A549 (cell line): ENCODE measurements around the gene MAGI1. TPM values are rescaled to one million over a fixed set of nuclear protein-coding genes. Genes with fewer than 3 reads are reported as not detected.

Experiments
- ATAC-seq, 2 experiments: fragments of 200-7000 bp in 1 of 2; fragments of >200 bp in 1 of 2; cut with Nextera tagmentation in 1 of 2; cut with Tn5 transposase in 1 of 2; 3 replicates each; pipeline versions ENCODE4 v1.8.0 to v1.9.1; 2018 to 2020; ENCODE audit warnings: mild to moderate bottlenecking in 1 of 2, moderate library complexity in 1 of 2
- CTCF ChIA-PET: fragments of 300-600 bp; sonication (Branson Sonifier 250); formaldehyde crosslinking; extraction: SDS; loops from one replicate; lab custom pipeline; 2021; ENCODE audit warnings: antibody characterized with exemption, inconsistent platforms; lab: Yijun Ruan, JAX
- POLR2A ChIA-PET: fragments of 350-600 bp; formaldehyde crosslinking; extraction: SDS; loops from one replicate; lab custom pipeline; 2021; ENCODE audit warnings: antibody characterized with exemption, inconsistent platforms; lab: Yijun Ruan, JAX
- DNase-seq, 2 experiments: peaks; one replicate each; pipeline versions ENCODE4 v3.0.0 to v3.0.0-alpha.2; 2011 to 2016; ENCODE audit warnings: low read depth in 1 of 2, low spot score in 1 of 2
- FAIRE-seq: peaks from 2 replicates; lab custom pipeline; 2011; peaks lifted over from hg19 to GRCh38; lab: Jason Lieb, UNC
- H3K27ac ChIP-seq, 2 experiments: fragments of >200 bp; sonication (Bioruptor Twin); formaldehyde crosslinking; 3 replicates each; pipeline ENCODE4 v1.5.1; 2016 to 2017
- H3K4me1 ChIP-seq: fragments of >200 bp; sonication (Bioruptor Twin); formaldehyde crosslinking; 3 replicates; pipeline ENCODE4 v1.6.1; 2016
- H3K4me2 ChIP-seq: fragments of >200 bp; sonication (Bioruptor Twin); formaldehyde crosslinking; 3 replicates; pipeline ENCODE4 v1.6.1; 2016
- H3K4me3 ChIP-seq: fragments of >200 bp; sonication (Bioruptor Twin); formaldehyde crosslinking; 3 replicates; pipeline ENCODE4 v1.5.1; 2016
- H3K9me3 ChIP-seq: fragments of >200 bp; sonication (Bioruptor Twin); formaldehyde crosslinking; 3 replicates; pipeline ENCODE4 v1.6.1; 2016
- BHLHE40 ChIP-seq: IDR thresholded peaks from 2 replicates; pipeline ENCODE4 v1.6.1; 2012; ENCODE audit warnings: low read depth, low read length, inconsistent platforms
- CBX8 ChIP-seq: fragments of 200-600 bp; sonication (generic); IDR thresholded peaks from 2 replicates; pipeline ENCODE4 v1.6.1; 2016
- CEBPB ChIP-seq, 2 experiments: fragments of >200 bp in 1 of 2; sonication (Bioruptor Twin) in 1 of 2; formaldehyde crosslinking in 1 of 2; IDR thresholded peaks; 2 replicates each; pipeline ENCODE4 v1.6.1; 2012 to 2016
- EHF ChIP-seq: fragments of 250-450 bp; sonication (Bioruptor Pico); IDR thresholded peaks from 2 replicates; pipeline ENCODE4 v1.5.0; 2020; ENCODE audit warnings: mild to moderate bottlenecking
- EP300 ChIP-seq, 2 experiments: fragments of >200 bp; sonication (Bioruptor Twin); formaldehyde crosslinking; IDR thresholded peaks; 2 replicates in 1 of 2; 3 replicates in 1 of 2; pipeline ENCODE4 v1.6.1; 2016 to 2017
- ESRRA ChIP-seq: fragments of 150-350 bp; IDR thresholded peaks from 2 replicates; pipeline ENCODE4 v1.6.1; 2014; ENCODE audit warnings: mild to moderate bottlenecking, low read length, borderline replicate concordance
- FOSB ChIP-seq: fragments of 250-450 bp; sonication (Bioruptor Pico); IDR thresholded peaks from 2 replicates; pipeline ENCODE4 v1.5.0; 2020; ENCODE audit warnings: mild to moderate bottlenecking, moderate library complexity
- FOSL2 ChIP-seq, 2 experiments: fragments of 450-650 bp in 1 of 2; fragments of >200 bp in 1 of 2; sonication (Bioruptor Twin) in 1 of 2; formaldehyde crosslinking; IDR thresholded peaks; 2 replicates each; pipeline versions ENCODE4 v1.5.0 to v1.6.1; 2016 to 2020; ENCODE audit warnings: mild to moderate bottlenecking in 1 of 2, moderate library complexity in 1 of 2
- FOXS1 ChIP-seq: fragments of 250-450 bp; sonication (Bioruptor Pico); IDR thresholded peaks from 2 replicates; pipeline ENCODE4 v1.5.0; 2020; ENCODE audit warnings: mild to moderate bottlenecking, moderate library complexity
- HDAC2 ChIP-seq: fragments of 200-600 bp; sonication (generic); IDR thresholded peaks from 2 replicates; pipeline ENCODE4 v1.6.1; 2016
- HOXB13 ChIP-seq: fragments of 250-450 bp; sonication (Bioruptor Pico); IDR thresholded peaks from 2 replicates; pipeline ENCODE4 v1.5.0; 2020; ENCODE audit warnings: low read depth, mild to moderate bottlenecking, moderate library complexity
- JUN ChIP-seq, 2 experiments: fragments of >200 bp; sonication (Bioruptor Twin); formaldehyde crosslinking; IDR thresholded peaks; 2 replicates in 1 of 2; 3 replicates in 1 of 2; pipeline ENCODE4 v1.6.1; 2016 to 2017
- JUNB ChIP-seq: fragments of >200 bp; sonication (Bioruptor Twin); formaldehyde crosslinking; IDR thresholded peaks from 2 replicates; pipeline ENCODE4 v1.6.1; 2016
- MAFK ChIP-seq: fragments of 450-650 bp; IDR thresholded peaks from 2 replicates; pipeline ENCODE4 v1.6.1; 2014; ENCODE audit not compliant: partially characterized antibody
- MAZ ChIP-seq: fragments of 150-350 bp; IDR thresholded peaks from 2 replicates; pipeline ENCODE4 v1.6.1; 2014; ENCODE audit warnings: antibody characterized with exemption, low read depth, low read length, borderline replicate concordance
- MYC ChIP-seq: IDR thresholded peaks from 2 replicates; pipeline ENCODE4 v1.6.1; 2012; ENCODE audit warnings: mild to moderate bottlenecking, inconsistent platforms, low read length, improper control_type of control experiment, borderline replicate concordance
- NFE2L2 ChIP-seq: fragments of 150-350 bp; conservative IDR thresholded peaks from 2 replicates; pipeline ENCODE4 v1.6.1; 2014; ENCODE audit warnings: low read length
- NR3C1 ChIP-seq: fragments of >200 bp; sonication (Bioruptor Twin); formaldehyde crosslinking; IDR thresholded peaks from 3 replicates; pipeline ENCODE4 v1.6.1; 2017
- POLR2AphosphoS2 ChIP-seq: conservative IDR thresholded peaks from 2 replicates; pipeline ENCODE4 v1.6.1; 2012; ENCODE audit warnings: low read length, improper control_type of control experiment, inconsistent platforms
- RAD21 ChIP-seq, 2 experiments: fragments of >200 bp in 1 of 2; sonication (Bioruptor Twin) in 1 of 2; formaldehyde crosslinking in 1 of 2; IDR thresholded peaks in 1 of 2; conservative IDR thresholded peaks in 1 of 2; 2 replicates in 1 of 2; 3 replicates in 1 of 2; pipeline ENCODE4 v1.6.1; 2012 to 2018; ENCODE audit warnings: inconsistent platforms in 1 of 2
- RFX5 ChIP-seq: fragments of 450-650 bp; IDR thresholded peaks from 2 replicates; pipeline ENCODE4 v1.7.1; 2014; ENCODE audit warnings: antibody characterized with exemption, mild to moderate bottlenecking, moderate library complexity
- RNF2 ChIP-seq: fragments of 200-600 bp; sonication (generic); IDR thresholded peaks from 2 replicates; pipeline ENCODE4 v1.6.1; 2016; ENCODE audit warnings: low read depth, mild to moderate bottlenecking, antibody characterized with exemption, moderate library complexity, borderline replicate concordance
- SMC3 ChIP-seq: fragments of >200 bp; sonication (Bioruptor Twin); formaldehyde crosslinking; IDR thresholded peaks from 3 replicates; pipeline ENCODE4 v1.6.1; 2018; ENCODE audit warnings: inconsistent platforms
- SREBF2 ChIP-seq: fragments of 450-650 bp; IDR thresholded peaks from 2 replicates; pipeline ENCODE4 v1.6.1; 2014; ENCODE audit warnings: mild to moderate bottlenecking, moderate library complexity
- TFCP2L1 ChIP-seq: fragments of 250-450 bp; sonication (Bioruptor Pico); IDR thresholded peaks from 2 replicates; pipeline ENCODE4 v1.5.0; 2021; ENCODE audit warnings: mild to moderate bottlenecking
- TP53 ChIP-seq: fragments of 250-450 bp; sonication (Bioruptor Pico); IDR thresholded peaks from 2 replicates; pipeline ENCODE4 v1.5.0; 2021; ENCODE audit warnings: mild to moderate bottlenecking, moderate library complexity
- ZC3H11A ChIP-seq: fragments of 450-650 bp; IDR thresholded peaks from 2 replicates; pipeline ENCODE4 v1.6.1; 2014; ENCODE audit warnings: antibody characterized with exemption, mild to moderate bottlenecking
- ZNF302 ChIP-seq: fragments of 250-450 bp; sonication (Bioruptor Pico); IDR thresholded peaks from 2 replicates; pipeline ENCODE4 v1.9.0; 2021; ENCODE audit warnings: inconsistent platforms, mild to moderate bottlenecking, moderate library complexity
- WGBS: methylation state at CpG from one replicate; pipeline ENCODE4 v1.1.6; 2017; ENCODE audit errors: missing lambda C conversion rate; 5-methylcytosine and 5-hydroxymethylcytosine counted together
- polyA plus RNA-seq, 4 experiments: library from polyadenylated mRNA; depleted of rRNA in 3 of 4; stranded (reverse); fragments of >200 nt; fragmentation: RNase III in 1 of 4; extraction: RNeasy Plus Mini Kit Qiagen cat#74134 plus additional on column Dnase treatment in 1 of 4; gene quantifications; 2 replicates in 3 of 4; 3 replicates in 1 of 4; pipeline ENCODE4 v1.2.3, GENCODE V29; 2011 to 2017
- TF ChIP-seq, protein P1 (sequence below): fragments of 250-450 bp; sonication (Bioruptor Pico); IDR thresholded peaks from 2 replicates; pipeline ENCODE4 v1.5.0; 2020; ENCODE audit warnings: low read depth, mild to moderate bottlenecking, moderate library complexity
- TF ChIP-seq, protein P2 (sequence below): IDR thresholded peaks from 2 replicates; pipeline ENCODE4 v1.6.1; 2012; ENCODE audit warnings: low read depth, borderline replicate concordance
- TF ChIP-seq, protein P3 (sequence below): fragments of >200 bp; sonication (Bioruptor Twin); formaldehyde crosslinking; IDR thresholded peaks from 3 replicates; pipeline ENCODE4 v1.6.1; 2016

MAGI1 gene
- polyA plus RNA-seq, 2 of the 4 experiments (the other 2 are of a cell fraction): 4.7 to 6.6 TPM

- Histone ChIP-seq H3K4me3 (peak overlapping the region; percentile 49), H3K27ac (peak overlapping the region; percentile 68 to 82), H3K4me2 (peak overlapping the region; percentile 78), H3K4me1 (no peaks in the 10 kb centered on the region), H3K9me3 (no peaks in the 10 kb centered on the region)
- FAIRE-seq (no peak), ATAC-seq (peak; percentile 13 to 42; a peak in 3 of 6 replicates), DNase-seq (no peak)
- CTCF ChIA-PET: no interaction called here
- no peak for TF ChIP-seq NFE2L2
- TF ChIP-seq, protein P1, sequence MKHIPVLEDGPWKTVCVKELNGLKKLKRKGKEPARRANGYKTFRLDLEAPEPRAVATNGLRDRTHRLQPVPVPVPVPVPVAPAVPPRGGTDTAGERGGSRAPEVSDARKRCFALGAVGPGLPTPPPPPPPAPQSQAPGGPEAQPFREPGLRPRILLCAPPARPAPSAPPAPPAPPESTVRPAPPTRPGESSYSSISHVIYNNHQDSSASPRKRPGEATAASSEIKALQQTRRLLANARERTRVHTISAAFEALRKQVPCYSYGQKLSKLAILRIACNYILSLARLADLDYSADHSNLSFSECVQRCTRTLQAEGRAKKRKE (CRISPR knock-in tag): no peak
- no peak for TF ChIP-seq SMC3
- TF ChIP-seq TFCP2L1 (CRISPR knock-in tag): no peak
- TF ChIP-seq ESRRA: no peak
- peak; percentile 42 for TF ChIP-seq MAFK
- TF ChIP-seq MYC: no peak
- TF ChIP-seq JUN (IDR thresholded peaks at IDR 0.05): no peak
- POLR2A ChIA-PET: interaction anchor here (0.7 kb wide), 2 partner anchors 34 to 66 kb away, joined by 6 to 7 read pairs; no protein-coding TSS in a partner anchor
- WGBS: 73% methylated on average over 4 of the region's 4 CpGs
Observed at GRCh38 chr3:66066963-66067617, 28.4 kb upstream of the MAGI1 start.

GRCh38 chr3:66055289-66055688 lies 16.6 kb upstream of the MAGI1 start:
- 67% methylated on average over 2 of the region's 2 CpGs for WGBS
- no peak for TF ChIP-seq HDAC2
- no peak for TF ChIP-seq EP300 (IDR thresholded peaks at IDR 0.05)
- TF ChIP-seq RAD21 (conservative IDR thresholded peaks at IDR 0.05 in 1 of 2, IDR thresholded peaks at IDR 0.05 in 1 of 2): no peak
- no peak for TF ChIP-seq SMC3
- TF ChIP-seq JUNB: no peak
- TF ChIP-seq EHF: no peak
- TF ChIP-seq ZNF302: no peak
- no peak for TF ChIP-seq HOXB13 (CRISPR knock-in tag)
- no peak for TF ChIP-seq RFX5
- no peak for TF ChIP-seq FOXS1 (CRISPR knock-in tag)
- no peak for TF ChIP-seq FOSB
- TF ChIP-seq, all 56 proteins: peak for 0
- no peak overlapping the region for H3K4me2 ChIP-seq
- H3K4me1 ChIP-seq: no peaks in the 10 kb centered on the region
- CTCF ChIA-PET: interaction anchor here (0.8 kb wide), 1 partner anchor 157 kb away, joined by 3 read pairs; no protein-coding TSS in a partner anchor
- DNase-seq: no peak
- H3K4me3 ChIP-seq: no peak overlapping the region
- H3K27ac ChIP-seq: no peak overlapping the region
- POLR2A ChIA-PET: no interaction called here
- no peaks in the 10 kb centered on the region for H3K9me3 ChIP-seq
- no peak for ATAC-seq
- no peak for FAIRE-seq

DNA sequence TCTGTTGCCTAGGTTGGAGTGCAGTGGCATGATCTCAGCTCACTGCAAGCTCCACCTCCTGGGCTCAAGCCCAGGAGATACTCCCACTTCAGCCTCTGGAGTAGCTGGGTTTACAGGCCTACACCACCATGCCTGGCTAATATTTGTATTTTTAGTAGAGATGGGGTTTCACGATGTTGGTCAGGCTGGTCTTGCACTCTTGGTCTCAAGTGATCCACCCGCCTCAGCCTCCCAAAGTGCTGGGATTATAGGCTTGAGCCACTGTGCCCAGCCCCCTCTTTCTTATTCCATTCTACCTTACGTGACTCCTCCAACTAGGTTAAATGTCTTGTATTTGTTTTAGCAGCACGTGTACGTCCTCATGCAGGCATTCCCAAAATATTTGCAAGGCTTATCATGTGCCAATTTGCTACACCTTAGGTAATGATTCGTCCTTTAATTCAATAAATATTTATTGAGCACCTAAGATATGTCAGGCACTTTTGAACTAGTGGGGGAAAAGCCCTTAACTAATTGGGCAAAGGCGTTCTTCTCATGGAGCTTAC lies 14.9 kb upstream of the MAGI1 start:
- TF ChIP-seq RNF2: no peak
- TF ChIP-seq ZC3H11A: no peak
- TF ChIP-seq POLR2AphosphoS2: no peak
- TF ChIP-seq BHLHE40: no peak
- TF ChIP-seq, protein P2, sequence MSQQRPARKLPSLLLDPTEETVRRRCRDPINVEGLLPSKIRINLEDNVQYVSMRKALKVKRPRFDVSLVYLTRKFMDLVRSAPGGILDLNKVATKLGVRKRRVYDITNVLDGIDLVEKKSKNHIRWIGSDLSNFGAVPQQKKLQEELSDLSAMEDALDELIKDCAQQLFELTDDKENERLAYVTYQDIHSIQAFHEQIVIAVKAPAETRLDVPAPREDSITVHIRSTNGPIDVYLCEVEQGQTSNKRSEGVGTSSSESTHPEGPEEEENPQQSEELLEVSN: no peak
- no peak for TF ChIP-seq SREBF2
- TF ChIP-seq CEBPB (IDR thresholded peaks at IDR 0.05): no peak
- no peak for TF ChIP-seq NR3C1
- no peak for TF ChIP-seq FOSL2 (IDR thresholded peaks at IDR 0.05)
- no peak for TF ChIP-seq FOSL2 (CRISPR knock-in tag; IDR thresholded peaks at IDR 0.05)
- TF ChIP-seq, protein P3, sequence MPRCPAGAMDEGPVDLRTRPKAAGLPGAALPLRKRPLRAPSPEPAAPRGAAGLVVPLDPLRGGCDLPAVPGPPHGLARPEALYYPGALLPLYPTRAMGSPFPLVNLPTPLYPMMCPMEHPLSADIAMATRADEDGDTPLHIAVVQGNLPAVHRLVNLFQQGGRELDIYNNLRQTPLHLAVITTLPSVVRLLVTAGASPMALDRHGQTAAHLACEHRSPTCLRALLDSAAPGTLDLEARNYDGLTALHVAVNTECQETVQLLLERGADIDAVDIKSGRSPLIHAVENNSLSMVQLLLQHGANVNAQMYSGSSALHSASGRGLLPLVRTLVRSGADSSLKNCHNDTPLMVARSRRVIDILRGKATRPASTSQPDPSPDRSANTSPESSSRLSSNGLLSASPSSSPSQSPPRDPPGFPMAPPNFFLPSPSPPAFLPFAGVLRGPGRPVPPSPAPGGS: no peak
- no peak for TF ChIP-seq TP53 (CRISPR knock-in tag)
- no peak for TF ChIP-seq CBX8
- no peak for TF ChIP-seq ZNF302
- TF ChIP-seq MAZ: no peak
- no peak overlapping the region for H3K4me2 ChIP-seq
- no peak for DNase-seq
- H3K4me3 ChIP-seq: no peak overlapping the region
- no peak for ATAC-seq
- H3K4me1 ChIP-seq: no peaks in the 10 kb centered on the region
- H3K9me3 ChIP-seq: no peaks in the 10 kb centered on the region
- no peak overlapping the region for H3K27ac ChIP-seq
- ChIA-PET POLR2A (no interaction called here), CTCF (no interaction called here)
- no peak for FAIRE-seq
- 49% methylated on average over 7 of the region's 7 CpGs for WGBS
